Activated T-helper 9 cell treated with anti-CD3 and anti-CD28 coated beads, Interleukin-2, amount 50 U/mL, for 16 hours (primary cell): ENCODE measurements around the gene LRRC39.
"Not testable (repeated sequence)": the region's sequence is repeated elsewhere in the genome, so short reads cannot be mapped to it uniquely, and the experiment has no call there.

Experiments
- DNase-seq: peaks from one replicate; pipeline ENCODE4 v3.0.0-alpha.2; 2020; ENCODE audit warnings: low read depth

LRRC39 gene

GRCh38 chr1:100178091-100178490 lies at the start of gene LRRC39:
TSS of gene LRRC39 (minus strand) at chr1:100178256. CDS start at chr1:100168516, 9,740 bp downstream.
- no peak for DNase-seq

GRCh38 chr1:100222428-100222827 lies 44.4 kb upstream of the LRRC39 start:
- no peak for DNase-seq

- DNase-seq, result no peak
These were observed 41.8 kb upstream of the LRRC39 start for GRCh38 chr1:100219883-100220282.

GRCh38 chr1:100219457-100219856 lies 41.4 kb upstream of the LRRC39 start:
- no peak for DNase-seq

- no peak for DNase-seq
These were observed 39.8 kb upstream of the LRRC39 start for GRCh38 chr1:100217834-100218233.

GRCh38 chr1:100215101-100215500 lies 37.0 kb upstream of the LRRC39 start:
- DNase-seq, result no peak

GRCh38 chr1:100213141-100213540 lies 35.1 kb upstream of the LRRC39 start:
- DNase-seq, result no peak

GRCh38 chr1:100206301-100206700 lies 28.2 kb upstream of the LRRC39 start:
- no peak for DNase-seq

GRCh38 chr1:100205593-100205992 lies 27.5 kb upstream of the LRRC39 start:
- DNase-seq, result not testable (repeated sequence)

GRCh38 chr1:100205103-100205502 lies 27.0 kb upstream of the LRRC39 start:
- DNase-seq, result not testable (repeated sequence)

GRCh38 chr1:100202703-100203102 lies 24.6 kb upstream of the LRRC39 start:
- not testable (repeated sequence) for DNase-seq

GRCh38 chr1:100200060-100200459 lies 22.0 kb upstream of the LRRC39 start:
- DNase-seq, result not testable (repeated sequence)

- no peak for DNase-seq
These were observed 20.5 kb upstream of the LRRC39 start for GRCh38 chr1:100198596-100198995.

GRCh38 chr1:100188617-100189016 lies 10.6 kb upstream of the LRRC39 start:
- no peak for DNase-seq

GRCh38 chr1:100187912-100188311 lies 9.9 kb upstream of the LRRC39 start:
- DNase-seq, result no peak

- DNase-seq, result no peak
These were observed 6.5 kb upstream of the LRRC39 start for GRCh38 chr1:100184536-100184935.

- DNase-seq, result no peak
These were observed 5.3 kb upstream of the LRRC39 start for GRCh38 chr1:100183370-100183769.

- no peak for DNase-seq
These were observed 588 bp downstream of the LRRC39 start for GRCh38 chr1:100177295-100178041.

- DNase-seq, result no peak
These were observed 10.0 kb downstream of the LRRC39 start for GRCh38 chr1:100168051-100168450.

- no peak for DNase-seq
These were observed 13.4 kb downstream of the LRRC39 start for GRCh38 chr1:100164702-100165101.

- no peak for DNase-seq
These were observed 13.8 kb downstream of the LRRC39 start for GRCh38 chr1:100164216-100164615.

GRCh38 chr1:100162881-100163280 lies 15.2 kb downstream of the LRRC39 start:
- no peak for DNase-seq

- no peak for DNase-seq
These were observed 25.8 kb downstream of the LRRC39 start for GRCh38 chr1:100152271-100152670.

GRCh38 chr1:100151679-100152078 lies 26.4 kb downstream of the LRRC39 start:
- no peak for DNase-seq
